ENCODE data around the gene KDM6A. TPM values are rescaled to one million over a fixed set of nuclear protein-coding genes. Genes with fewer than 3 reads are reported as not detected.
A peak's percentile ranks its signal among the peaks of the same experiment; 100 is the strongest.

Gene KDM6A
- polyA plus RNA-seq, 1 donor (not counting 4 experiments of a cell fraction or from before 2014, with no cell fraction given), result 64.2 TPM

DNA sequence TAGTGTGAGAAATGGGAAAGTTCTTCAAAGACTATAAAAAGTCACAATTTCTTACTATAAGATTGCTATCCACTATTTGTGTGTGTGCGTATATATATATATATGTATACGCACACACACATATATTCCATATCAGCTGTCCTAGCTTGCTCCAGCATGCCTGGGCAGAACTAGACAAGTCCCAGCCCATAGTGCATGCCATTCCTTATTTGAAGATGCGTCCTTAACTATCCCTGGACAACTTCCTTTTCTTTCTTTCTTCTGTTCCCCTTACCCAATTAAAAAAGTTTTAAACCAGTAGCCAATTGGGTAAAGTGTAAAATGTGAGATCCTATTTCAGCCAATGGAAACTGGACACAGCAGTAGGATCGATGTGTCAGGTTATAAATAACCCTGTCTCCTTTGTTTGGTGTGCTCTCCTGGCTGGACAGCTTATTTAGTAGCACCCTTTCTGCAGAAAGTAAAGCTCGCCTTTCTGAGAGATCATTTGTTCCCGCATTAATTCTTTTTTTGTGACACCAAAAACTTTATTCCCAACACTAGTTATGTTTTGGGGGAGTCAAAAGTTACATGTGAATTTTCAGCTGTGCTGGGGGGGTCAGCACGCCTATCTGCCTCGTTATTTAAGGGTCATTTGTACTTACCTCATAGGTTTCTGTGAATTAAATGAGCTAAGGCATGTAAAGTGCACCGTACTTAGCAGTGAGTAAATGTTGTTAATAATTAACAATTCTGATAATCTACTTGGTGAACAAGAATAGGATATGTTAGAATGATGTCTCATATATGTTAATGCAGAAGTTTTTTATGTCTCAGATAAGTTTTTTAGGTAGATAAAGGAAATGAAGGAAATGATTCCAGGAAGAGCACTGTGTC lies 40.9 kb downstream of the KDM6A start:
- Histone ChIP-seq H3K27me3 (ENCODE audit: control insufficient read depth, extremely low read depth, insufficient read depth, low read length) (no peaks in the 10 kb centered on the region), H3K9me3 (ENCODE audit: control insufficient read depth, low read depth, low read length) (no peaks in the 10 kb centered on the region), H3K4me3 (ENCODE audit: control insufficient read depth in 2 of 3, extremely low read depth in 1 of 3, insufficient read depth in 2 of 3, low read depth in 1 of 3, low read length in 3 of 3) (no peak overlapping the region), H3K4me1 (ENCODE audit: control insufficient read depth, extremely low read depth, insufficient read depth, low read length) (peaks cover 11% of the 10 kb centered on the region), H3K9me1 (ENCODE audit: control insufficient read depth, extremely low read depth, insufficient read depth, low read length) (no peaks in the 10 kb centered on the region), H3K4me2 (ENCODE audit: control insufficient read depth, extremely low read depth, insufficient read depth, low read depth, low read length) (no peak overlapping the region), H3K9ac (ENCODE audit: control insufficient read depth, extremely low read depth, insufficient read depth, low read length) (no peak overlapping the region), H3K79me2 (ENCODE audit: control insufficient read depth, insufficient read depth, low read length) (peaks cover 78% of the 10 kb centered on the region), H3K36me3 (ENCODE audit: control insufficient read depth in 2 of 2, extremely low read depth in 1 of 2, insufficient read depth in 2 of 2, low read length in 2 of 2) (no peaks in the 10 kb centered on the region), H4K20me1 (ENCODE audit: control insufficient read depth, extremely low read depth, insufficient read depth, low read length) (no peaks in the 10 kb centered on the region), H2AFZ (ENCODE audit: control insufficient read depth, low read length) (no peak overlapping the region), H3K27ac (ENCODE audit: control insufficient read depth, insufficient read depth, low read length) (no peak overlapping the region)
- dilution Hi-C loops (cut with MboI; ENCODE audit: extremely low pct_ligation_motif_present, low sequenced_read_pairs), result no loop called here
- DNase-seq (ENCODE audit: low read depth, low spot score) (peak; percentile 30), FAIRE-seq (peak; percentile 51)
- TF ChIP-seq, protein P1, sequence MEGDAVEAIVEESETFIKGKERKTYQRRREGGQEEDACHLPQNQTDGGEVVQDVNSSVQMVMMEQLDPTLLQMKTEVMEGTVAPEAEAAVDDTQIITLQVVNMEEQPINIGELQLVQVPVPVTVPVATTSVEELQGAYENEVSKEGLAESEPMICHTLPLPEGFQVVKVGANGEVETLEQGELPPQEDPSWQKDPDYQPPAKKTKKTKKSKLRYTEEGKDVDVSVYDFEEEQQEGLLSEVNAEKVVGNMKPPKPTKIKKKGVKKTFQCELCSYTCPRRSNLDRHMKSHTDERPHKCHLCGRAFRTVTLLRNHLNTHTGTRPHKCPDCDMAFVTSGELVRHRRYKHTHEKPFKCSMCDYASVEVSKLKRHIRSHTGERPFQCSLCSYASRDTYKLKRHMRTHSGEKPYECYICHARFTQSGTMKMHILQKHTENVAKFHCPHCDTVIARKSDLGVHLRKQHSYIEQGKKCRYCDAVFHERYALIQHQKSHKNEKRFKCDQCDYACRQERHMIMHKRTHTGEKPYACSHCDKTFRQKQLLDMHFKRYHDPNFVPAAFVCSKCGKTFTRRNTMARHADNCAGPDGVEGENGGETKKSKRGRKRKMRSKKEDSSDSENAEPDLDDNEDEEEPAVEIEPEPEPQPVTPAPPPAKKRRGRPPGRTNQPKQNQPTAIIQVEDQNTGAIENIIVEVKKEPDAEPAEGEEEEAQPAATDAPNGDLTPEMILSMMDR (optimal IDR thresholded peaks at IDR 0.05 in 1 of 3, IDR thresholded peaks at IDR 0.05 in 1 of 3, conservative IDR thresholded peaks at IDR 0.05 in 1 of 3; ENCODE audit: extremely low read depth in 1 of 3, insufficient read depth in 2 of 3, low read length in 3 of 3), result no peak
- TF ChIP-seq EZH2 (IDR thresholded peaks at IDR 0.05; ENCODE audit: low read length), result no peak

DNA sequence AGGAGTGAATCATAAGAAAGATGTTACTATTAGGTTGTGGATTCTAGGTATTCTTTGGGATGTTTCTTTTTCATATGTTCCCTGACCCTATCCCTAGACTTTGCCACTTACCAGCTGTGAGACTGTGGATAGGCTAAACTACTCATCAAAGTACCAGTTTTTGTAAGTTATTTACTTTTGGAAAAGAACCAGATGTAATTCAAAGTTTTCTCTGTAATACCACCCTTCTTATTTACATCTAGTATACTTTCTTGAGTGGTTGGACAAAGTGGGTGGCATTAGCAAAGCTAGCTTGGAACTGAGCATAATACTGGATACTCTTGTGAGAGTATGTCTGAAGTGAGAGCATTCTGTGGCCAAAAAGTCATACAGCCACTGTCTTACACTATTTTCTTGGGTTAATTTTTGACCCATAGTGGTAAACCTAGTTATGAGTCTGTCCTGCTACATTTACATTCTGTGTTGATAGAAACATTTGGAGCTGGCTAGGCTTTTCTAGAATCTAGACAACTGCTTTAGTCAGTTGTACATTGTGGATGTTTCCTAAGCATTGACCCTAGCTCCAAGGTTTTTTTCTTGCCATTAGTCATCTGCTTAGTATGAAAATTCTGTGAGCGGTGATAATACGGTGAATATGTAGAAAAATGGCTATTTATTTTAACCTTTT lies 41.7 kb downstream of the KDM6A start:
- Histone ChIP-seq H2AFZ (ENCODE audit: control insufficient read depth, low read length) (no peak overlapping the region), H3K36me3 (ENCODE audit: control insufficient read depth in 2 of 2, extremely low read depth in 1 of 2, insufficient read depth in 2 of 2, low read length in 2 of 2) (no peaks in the 10 kb centered on the region), H3K4me1 (ENCODE audit: control insufficient read depth, extremely low read depth, insufficient read depth, low read length) (peaks cover 11% of the 10 kb centered on the region), H3K27me3 (ENCODE audit: control insufficient read depth, extremely low read depth, insufficient read depth, low read length) (no peaks in the 10 kb centered on the region), H3K79me2 (ENCODE audit: control insufficient read depth, insufficient read depth, low read length) (peaks cover 78% of the 10 kb centered on the region), H3K4me3 (ENCODE audit: control insufficient read depth in 2 of 3, extremely low read depth in 1 of 3, insufficient read depth in 2 of 3, low read depth in 1 of 3, low read length in 3 of 3) (no peak overlapping the region), H3K9me1 (ENCODE audit: control insufficient read depth, extremely low read depth, insufficient read depth, low read length) (no peaks in the 10 kb centered on the region), H3K4me2 (ENCODE audit: control insufficient read depth, extremely low read depth, insufficient read depth, low read depth, low read length) (no peak overlapping the region), H4K20me1 (ENCODE audit: control insufficient read depth, extremely low read depth, insufficient read depth, low read length) (no peaks in the 10 kb centered on the region), H3K9me3 (ENCODE audit: control insufficient read depth, low read depth, low read length) (no peaks in the 10 kb centered on the region), H3K27ac (ENCODE audit: control insufficient read depth, insufficient read depth, low read length) (no peak overlapping the region), H3K9ac (ENCODE audit: control insufficient read depth, extremely low read depth, insufficient read depth, low read length) (no peak overlapping the region)
- DNase-seq (ENCODE audit: low read depth, low spot score), result no peak
- dilution Hi-C loops (cut with MboI; ENCODE audit: extremely low pct_ligation_motif_present, low sequenced_read_pairs), result no loop called here
- no peak for FAIRE-seq
- TF ChIP-seq EZH2 (IDR thresholded peaks at IDR 0.05; ENCODE audit: low read length), result no peak
- TF ChIP-seq, protein P1 (optimal IDR thresholded peaks at IDR 0.05 in 1 of 3, IDR thresholded peaks at IDR 0.05 in 1 of 3, conservative IDR thresholded peaks at IDR 0.05 in 1 of 3; ENCODE audit: extremely low read depth in 1 of 3, insufficient read depth in 2 of 3, low read length in 3 of 3), result no peak
